Smooth muscle cell (in vitro differentiated cells): ENCODE data around the gene MARK2. TPM values are rescaled to one million over a fixed set of nuclear protein-coding genes. Genes with fewer than 3 reads are reported as not detected.

Experiments
- DNase-seq: peaks from one replicate; lab custom pipeline; 2025; ENCODE audit not compliant: unreplicated experiment; lab: John Stamatoyannopoulos, UW
- H2AFZ ChIP-seq: fragments of 200-600 bp; sonication (generic); 2 replicates; pipeline ENCODE4 v1.6.0; 2016; ENCODE audit warnings: antibody characterized with exemption, low read depth, mild to moderate bottlenecking
- H3F3A ChIP-seq: fragments of 200-600 bp; sonication (generic); 2 replicates; pipeline ENCODE4 v1.6.0; 2017; ENCODE audit warnings: antibody characterized with exemption, low read depth
- H3K27ac ChIP-seq: fragments of 200-600 bp; sonication (generic); 2 replicates; pipeline ENCODE4 v1.5.1; 2016; ENCODE audit warnings: low read depth, mild to moderate bottlenecking
- H3K27me3 ChIP-seq: fragments of 200-600 bp; sonication (generic); 2 replicates; pipeline ENCODE4 v1.6.1; 2016; ENCODE audit warnings: low read depth, mild to moderate bottlenecking
- H3K36me3 ChIP-seq: fragments of 200-600 bp; sonication (generic); 2 replicates; pipeline ENCODE4 v1.5.1; 2016; ENCODE audit warnings: low read depth
- H3K4me1 ChIP-seq: fragments of 200-600 bp; sonication (generic); 2 replicates; pipeline ENCODE4 v1.5.1; 2016; ENCODE audit warnings: low read depth
- H3K4me2 ChIP-seq: fragments of 200-600 bp; sonication (generic); 2 replicates; pipeline ENCODE4 v1.6.0; 2016; ENCODE audit warnings: mild to moderate bottlenecking
- H3K4me3 ChIP-seq: fragments of 200-600 bp; sonication (generic); 2 replicates; pipeline ENCODE4 v1.5.1; 2016; ENCODE audit warnings: mild to moderate bottlenecking
- H3K79me2 ChIP-seq: fragments of 200-600 bp; sonication (generic); 2 replicates; pipeline ENCODE4 v1.6.0; 2016; ENCODE audit warnings: low read depth, mild to moderate bottlenecking
- H3K9ac ChIP-seq: fragments of 200-600 bp; sonication (generic); 2 replicates; pipeline ENCODE4 v1.6.0; 2016; ENCODE audit warnings: low read depth
- H3K9me3 ChIP-seq: fragments of 200-600 bp; sonication (generic); replicated peaks from 2 replicates; pipeline ENCODE4 v1.5.1; 2016; ENCODE audit warnings: low read depth
- H4K20me1 ChIP-seq: fragments of 200-600 bp; sonication (generic); 2 replicates; pipeline ENCODE4 v1.6.0; 2016; ENCODE audit warnings: low read depth
- WGBS: methylation state at CpG from one replicate; pipeline ENCODE4 v1.1.7; 2016; ENCODE audit warnings: low lambda C conversion rate; 5-methylcytosine and 5-hydroxymethylcytosine counted together
- polyA plus RNA-seq: library from polyadenylated mRNA; unstranded; fragments of >200 nt; fragmentation: Nextera tagmentation; extraction: Ambion mirVana; gene quantifications from 2 replicates; pipeline ENCODE4 v1.2.1, GENCODE V29; 2016
- total RNA-seq: library from RNA; depleted of rRNA; stranded (reverse); fragments of >200 nt; gene quantifications from 2 replicates; pipeline ENCODE4 v1.2.3, GENCODE V29; 2014
- TF ChIP-seq, protein P1 (sequence below): fragments of 200-600 bp; sonication (generic); IDR thresholded peaks from 2 replicates; pipeline ENCODE4 v1.5.1; 2017; ENCODE audit warnings: borderline replicate concordance, mild to moderate bottlenecking, antibody characterized with exemption; ENCODE audit not compliant: insufficient read depth, poor library complexity, severe bottlenecking

MARK2 gene
- total and polyA plus RNA-seq, 2 experiments from 2014 or later = 14.2 to 23.3 TPM

DNA sequence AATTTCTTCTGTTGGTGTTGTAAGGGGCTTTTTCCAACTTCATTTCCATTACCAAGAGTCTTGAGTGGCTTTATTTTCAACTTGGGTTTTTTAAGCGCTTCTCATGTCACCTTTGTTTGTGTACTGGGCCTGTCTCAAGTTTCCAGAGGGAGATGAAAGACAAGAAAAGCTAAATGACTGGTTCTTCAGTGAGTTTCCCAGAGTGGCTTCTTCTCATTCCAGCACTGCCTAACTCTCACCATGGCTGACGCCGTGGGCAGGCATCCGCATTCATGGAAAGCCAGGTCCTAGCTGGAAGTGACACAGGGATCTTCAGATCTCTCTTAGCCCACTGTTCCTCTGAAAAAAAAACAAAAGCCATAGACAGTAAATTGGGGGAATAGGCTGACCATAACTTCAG lies 28.6 kb downstream of the MARK2 start:
- no peaks in the 10 kb centered on the region for H3K36me3 ChIP-seq
- TF ChIP-seq, protein P1, sequence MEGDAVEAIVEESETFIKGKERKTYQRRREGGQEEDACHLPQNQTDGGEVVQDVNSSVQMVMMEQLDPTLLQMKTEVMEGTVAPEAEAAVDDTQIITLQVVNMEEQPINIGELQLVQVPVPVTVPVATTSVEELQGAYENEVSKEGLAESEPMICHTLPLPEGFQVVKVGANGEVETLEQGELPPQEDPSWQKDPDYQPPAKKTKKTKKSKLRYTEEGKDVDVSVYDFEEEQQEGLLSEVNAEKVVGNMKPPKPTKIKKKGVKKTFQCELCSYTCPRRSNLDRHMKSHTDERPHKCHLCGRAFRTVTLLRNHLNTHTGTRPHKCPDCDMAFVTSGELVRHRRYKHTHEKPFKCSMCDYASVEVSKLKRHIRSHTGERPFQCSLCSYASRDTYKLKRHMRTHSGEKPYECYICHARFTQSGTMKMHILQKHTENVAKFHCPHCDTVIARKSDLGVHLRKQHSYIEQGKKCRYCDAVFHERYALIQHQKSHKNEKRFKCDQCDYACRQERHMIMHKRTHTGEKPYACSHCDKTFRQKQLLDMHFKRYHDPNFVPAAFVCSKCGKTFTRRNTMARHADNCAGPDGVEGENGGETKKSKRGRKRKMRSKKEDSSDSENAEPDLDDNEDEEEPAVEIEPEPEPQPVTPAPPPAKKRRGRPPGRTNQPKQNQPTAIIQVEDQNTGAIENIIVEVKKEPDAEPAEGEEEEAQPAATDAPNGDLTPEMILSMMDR = no peak
- no peak overlapping the region for H2AFZ ChIP-seq
- peaks cover 19% of the 10 kb centered on the region for H3F3A ChIP-seq
- 92% methylated on average over 4 of the region's 4 CpGs for WGBS
- no peak overlapping the region for H3K4me3 ChIP-seq
- no peaks in the 10 kb centered on the region for H3K27me3 ChIP-seq
- peaks cover 4% of the 10 kb centered on the region for H3K4me1 ChIP-seq
- no peak overlapping the region for H3K4me2 ChIP-seq
- H3K27ac ChIP-seq = no peak overlapping the region
- no peak for DNase-seq
- no peaks in the 10 kb centered on the region for H3K9me3 ChIP-seq
- peaks cover 98% of the 10 kb centered on the region for H4K20me1 ChIP-seq
- H3K79me2 ChIP-seq = peaks cover 74% of the 10 kb centered on the region
- H3K9ac ChIP-seq = no peak overlapping the region

DNA sequence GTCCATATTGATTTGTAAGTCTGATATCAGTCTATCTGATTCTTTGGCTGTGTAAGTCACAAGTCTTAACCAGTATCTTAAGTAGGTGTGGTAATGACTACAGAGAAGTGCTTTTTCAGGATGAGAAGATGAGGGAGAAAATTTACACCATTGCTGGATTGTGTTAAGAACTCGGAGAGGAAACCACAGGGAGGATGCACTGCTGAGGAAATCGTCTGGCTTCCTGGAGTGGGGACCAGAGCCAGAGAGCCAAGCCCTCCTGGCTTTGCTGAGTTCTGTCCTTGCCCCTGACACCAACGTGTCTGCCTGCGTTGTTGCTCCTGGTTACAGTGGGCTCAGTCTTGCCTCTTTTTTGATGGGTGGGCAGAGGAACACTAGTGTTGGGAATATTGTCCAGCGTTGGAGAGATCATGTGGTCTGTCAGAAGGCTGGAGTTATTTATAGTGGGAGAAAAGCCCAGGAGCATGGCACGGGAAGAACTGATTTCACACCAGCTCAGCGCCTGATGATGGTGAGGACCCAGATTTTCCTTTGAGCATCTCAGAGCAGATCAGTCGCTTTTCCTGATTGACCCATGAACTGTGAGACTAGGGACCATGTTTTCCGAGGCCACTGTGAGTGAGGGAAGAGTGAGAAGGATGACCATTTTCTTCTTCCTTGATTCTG lies 29.6 kb downstream of the MARK2 start:
- Histone ChIP-seq H3K4me3 (no peak overlapping the region), H3K79me2 (peaks cover 80% of the 10 kb centered on the region), H3K9me3 (no peaks in the 10 kb centered on the region), H3K4me1 (peaks cover 5% of the 10 kb centered on the region), H3K4me2 (no peak overlapping the region), H3K9ac (no peak overlapping the region), H3F3A (peaks cover 19% of the 10 kb centered on the region), H3K27ac (no peak overlapping the region), H3K27me3 (no peaks in the 10 kb centered on the region), H4K20me1 (peaks cover 99% of the 10 kb centered on the region), H3K36me3 (no peaks in the 10 kb centered on the region), H2AFZ (no peak overlapping the region)
- TF ChIP-seq, protein P1 = no peak
- 55% methylated on average over 9 of the region's 9 CpGs for WGBS
- DNase-seq = no peak

DNA sequence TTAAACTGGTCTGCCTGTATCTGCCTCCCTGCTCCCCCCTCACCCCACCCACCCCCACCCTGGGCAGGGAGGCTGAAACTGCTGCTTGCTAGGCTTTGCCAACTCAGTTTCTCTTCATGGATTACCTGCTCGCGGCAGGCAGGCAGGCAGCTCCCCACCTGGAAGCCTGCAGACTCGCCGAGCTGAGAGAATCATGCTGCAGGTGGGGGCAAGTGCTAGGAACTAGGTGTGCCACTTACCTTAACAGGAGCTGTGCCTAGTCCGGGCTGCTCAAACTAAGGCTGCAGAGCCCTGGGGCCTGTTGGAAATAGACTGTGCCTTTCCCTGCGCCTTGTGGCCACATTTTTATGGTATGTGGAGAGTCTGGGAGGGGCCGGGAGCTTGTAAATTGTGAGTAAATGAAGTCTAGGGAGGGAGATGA lies 30.3 kb downstream of the MARK2 start:
- H2AFZ ChIP-seq = no peak overlapping the region
- no peak overlapping the region for H3K4me3 ChIP-seq
- peaks cover 19% of the 10 kb centered on the region for H3F3A ChIP-seq
- whole genome bisulfite sequencing = 69% methylated on average over 7 of the region's 7 CpGs
- peaks cover 99% of the 10 kb centered on the region for H4K20me1 ChIP-seq
- no peaks in the 10 kb centered on the region for H3K9me3 ChIP-seq
- no peak overlapping the region for H3K4me2 ChIP-seq
- TF ChIP-seq, protein P1 = no peak
- H3K4me1 ChIP-seq = peaks cover 5% of the 10 kb centered on the region
- no peaks in the 10 kb centered on the region for H3K36me3 ChIP-seq
- no peak for DNase-seq
- H3K27me3 ChIP-seq = no peaks in the 10 kb centered on the region
- no peak overlapping the region for H3K27ac ChIP-seq
- H3K79me2 ChIP-seq = peaks cover 80% of the 10 kb centered on the region
- no peak overlapping the region for H3K9ac ChIP-seq

DNA sequence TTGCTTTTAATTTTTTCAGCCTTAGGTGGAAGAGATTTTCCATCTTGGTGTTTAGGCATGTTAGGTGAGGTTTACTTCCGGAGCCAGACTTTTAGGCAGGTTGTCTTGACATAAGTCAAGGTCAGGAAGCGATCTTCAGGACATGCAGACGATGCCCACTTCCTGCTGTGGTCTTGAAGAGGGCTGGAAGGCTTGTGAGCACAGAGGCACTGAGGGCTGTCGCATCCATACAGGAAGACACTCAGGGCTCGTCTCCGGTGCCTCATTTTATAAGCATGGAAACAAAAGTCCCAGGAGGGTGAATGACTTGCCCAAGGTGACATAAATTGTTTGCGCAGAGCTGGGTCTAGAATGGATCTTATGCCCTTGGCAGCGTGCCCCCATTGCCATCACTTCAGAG lies 30.8 kb downstream of the MARK2 start:
- 94% methylated on average over 8 of the region's 8 CpGs for WGBS
- peaks cover 80% of the 10 kb centered on the region for H3K79me2 ChIP-seq
- H3K27me3 ChIP-seq = no peaks in the 10 kb centered on the region
- no peak overlapping the region for H3K4me2 ChIP-seq
- H3F3A ChIP-seq = peaks cover 19% of the 10 kb centered on the region
- no peaks in the 10 kb centered on the region for H3K9me3 ChIP-seq
- H4K20me1 ChIP-seq = peaks cover 99% of the 10 kb centered on the region
- H3K9ac ChIP-seq = no peak overlapping the region
- H3K27ac ChIP-seq = no peak overlapping the region
- H3K4me1 ChIP-seq = peaks cover 5% of the 10 kb centered on the region
- no peak overlapping the region for H2AFZ ChIP-seq
- no peak for DNase-seq
- no peak overlapping the region for H3K4me3 ChIP-seq
- TF ChIP-seq, protein P1 = no peak
- H3K36me3 ChIP-seq = no peaks in the 10 kb centered on the region
